ENCODE data around the gene GNB1L. TPM values are rescaled to one million over a fixed set of nuclear protein-coding genes. Genes with fewer than 3 reads are reported as not detected.

GNB1L gene
- total RNA-seq, 1 experiment from 2014 or later, result 18.0 TPM

DNA sequence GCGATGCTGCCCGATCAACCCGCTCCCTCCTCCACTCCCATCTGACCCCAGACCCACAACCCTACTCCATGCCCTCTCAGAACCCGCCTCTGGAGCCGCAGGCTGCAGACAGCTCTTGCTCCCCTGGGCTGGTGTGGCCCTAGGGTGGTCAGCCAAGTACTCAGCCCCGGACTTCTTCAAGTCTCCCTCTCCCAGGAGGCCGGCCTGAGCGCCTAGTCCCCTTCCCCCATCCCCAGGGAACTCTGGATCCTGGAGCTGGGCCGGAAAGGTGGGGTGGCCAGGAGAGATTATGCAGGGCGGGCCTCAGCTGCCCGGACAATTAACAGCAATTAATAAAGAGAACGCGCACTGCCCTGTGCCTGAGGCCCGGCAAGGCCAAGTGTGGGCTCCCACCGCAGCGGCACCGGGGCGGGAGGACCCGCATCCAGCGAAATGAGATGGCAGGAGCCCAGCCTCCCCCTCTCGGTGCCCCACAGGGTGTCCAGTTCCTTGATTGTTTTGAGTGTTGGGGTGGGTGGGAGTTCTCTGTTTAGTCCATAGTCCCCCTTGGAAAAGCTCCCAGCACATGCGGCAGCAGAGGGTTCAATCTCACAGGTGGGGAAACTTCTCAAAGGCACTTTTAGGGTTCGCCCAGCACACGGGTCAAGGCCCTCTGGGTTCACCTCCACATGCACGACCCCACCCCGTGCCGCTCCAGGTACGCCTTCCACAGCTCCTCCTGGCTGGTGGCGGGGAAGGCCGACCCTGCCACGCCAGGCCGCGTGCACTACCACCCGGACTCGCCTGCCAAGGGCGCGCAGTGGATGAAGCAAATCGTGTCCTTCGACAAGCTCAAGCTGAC is 91.0 kb downstream of the GNB1L start:
- DNase-seq (ENCODE audit: low spot score), result peak; percentile 35
- H3K27me3 Mint-ChIP-seq (ENCODE audit: low read depth), result peaks cover 85% of the 10 kb centered on the region
- TF ChIP-seq FOXJ3 (CRISPR knock-in tag; IDR thresholded peaks at IDR 0.05; ENCODE audit: borderline replicate concordance) (no peak), NR2C2 (CRISPR knock-in tag; IDR thresholded peaks at IDR 0.05) (no peak), GTF2I (CRISPR knock-in tag; conservative IDR thresholded peaks at IDR 0.05) (no peak), JAZF1 (CRISPR knock-in tag; IDR thresholded peaks at IDR 0.05) (no peak)
- TF ChIP-seq, protein P1, sequence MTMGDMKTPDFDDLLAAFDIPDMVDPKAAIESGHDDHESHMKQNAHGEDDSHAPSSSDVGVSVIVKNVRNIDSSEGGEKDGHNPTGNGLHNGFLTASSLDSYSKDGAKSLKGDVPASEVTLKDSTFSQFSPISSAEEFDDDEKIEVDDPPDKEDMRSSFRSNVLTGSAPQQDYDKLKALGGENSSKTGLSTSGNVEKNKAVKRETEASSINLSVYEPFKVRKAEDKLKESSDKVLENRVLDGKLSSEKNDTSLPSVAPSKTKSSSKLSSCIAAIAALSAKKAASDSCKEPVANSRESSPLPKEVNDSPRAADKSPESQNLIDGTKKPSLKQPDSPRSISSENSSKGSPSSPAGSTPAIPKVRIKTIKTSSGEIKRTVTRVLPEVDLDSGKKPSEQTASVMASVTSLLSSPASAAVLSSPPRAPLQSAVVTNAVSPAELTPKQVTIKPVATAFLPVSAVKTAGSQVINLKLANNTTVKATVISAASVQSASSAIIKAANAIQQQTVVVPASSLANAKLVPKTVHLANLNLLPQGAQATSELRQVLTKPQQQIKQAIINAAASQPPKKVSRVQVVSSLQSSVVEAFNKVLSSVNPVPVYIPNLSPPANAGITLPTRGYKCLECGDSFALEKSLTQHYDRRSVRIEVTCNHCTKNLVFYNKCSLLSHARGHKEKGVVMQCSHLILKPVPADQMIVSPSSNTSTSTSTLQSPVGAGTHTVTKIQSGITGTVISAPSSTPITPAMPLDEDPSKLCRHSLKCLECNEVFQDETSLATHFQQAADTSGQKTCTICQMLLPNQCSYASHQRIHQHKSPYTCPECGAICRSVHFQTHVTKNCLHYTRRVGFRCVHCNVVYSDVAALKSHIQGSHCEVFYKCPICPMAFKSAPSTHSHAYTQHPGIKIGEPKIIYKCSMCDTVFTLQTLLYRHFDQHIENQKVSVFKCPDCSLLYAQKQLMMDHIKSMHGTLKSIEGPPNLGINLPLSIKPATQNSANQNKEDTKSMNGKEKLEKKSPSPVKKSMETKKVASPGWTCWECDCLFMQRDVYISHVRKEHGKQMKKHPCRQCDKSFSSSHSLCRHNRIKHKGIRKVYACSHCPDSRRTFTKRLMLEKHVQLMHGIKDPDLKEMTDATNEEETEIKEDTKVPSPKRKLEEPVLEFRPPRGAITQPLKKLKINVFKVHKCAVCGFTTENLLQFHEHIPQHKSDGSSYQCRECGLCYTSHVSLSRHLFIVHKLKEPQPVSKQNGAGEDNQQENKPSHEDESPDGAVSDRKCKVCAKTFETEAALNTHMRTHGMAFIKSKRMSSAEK (CRISPR knock-in tag; IDR thresholded peaks at IDR 0.05; ENCODE audit: borderline replicate concordance), result no peak
- TF ChIP-seq, protein P2, sequence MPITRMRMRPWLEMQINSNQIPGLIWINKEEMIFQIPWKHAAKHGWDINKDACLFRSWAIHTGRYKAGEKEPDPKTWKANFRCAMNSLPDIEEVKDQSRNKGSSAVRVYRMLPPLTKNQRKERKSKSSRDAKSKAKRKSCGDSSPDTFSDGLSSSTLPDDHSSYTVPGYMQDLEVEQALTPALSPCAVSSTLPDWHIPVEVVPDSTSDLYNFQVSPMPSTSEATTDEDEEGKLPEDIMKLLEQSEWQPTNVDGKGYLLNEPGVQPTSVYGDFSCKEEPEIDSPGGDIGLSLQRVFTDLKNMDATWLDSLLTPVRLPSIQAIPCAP (CRISPR knock-in tag; IDR thresholded peaks at IDR 0.05), result no peak
- H3K36me3 Mint-ChIP-seq, result no peaks in the 10 kb centered on the region
- H3K4me3 Mint-ChIP-seq, result no peak overlapping the region
- H3K4me1 Mint-ChIP-seq, result peaks cover 40% of the 10 kb centered on the region
- ATAC-seq, result no peak
- ChIA-PET POLR2A (no interaction called here), CTCF (interaction anchor here (1.3 to 5.4 kb wide), 8 partner anchors 9 to 199 kb away, joined by 3 to 44 read pairs (median 6); partner anchors contain the start of gene GP1BB)
- no peaks in the 10 kb centered on the region for H3K9me3 Mint-ChIP-seq
- no peak overlapping the region for H3K27ac Mint-ChIP-seq

DNA sequence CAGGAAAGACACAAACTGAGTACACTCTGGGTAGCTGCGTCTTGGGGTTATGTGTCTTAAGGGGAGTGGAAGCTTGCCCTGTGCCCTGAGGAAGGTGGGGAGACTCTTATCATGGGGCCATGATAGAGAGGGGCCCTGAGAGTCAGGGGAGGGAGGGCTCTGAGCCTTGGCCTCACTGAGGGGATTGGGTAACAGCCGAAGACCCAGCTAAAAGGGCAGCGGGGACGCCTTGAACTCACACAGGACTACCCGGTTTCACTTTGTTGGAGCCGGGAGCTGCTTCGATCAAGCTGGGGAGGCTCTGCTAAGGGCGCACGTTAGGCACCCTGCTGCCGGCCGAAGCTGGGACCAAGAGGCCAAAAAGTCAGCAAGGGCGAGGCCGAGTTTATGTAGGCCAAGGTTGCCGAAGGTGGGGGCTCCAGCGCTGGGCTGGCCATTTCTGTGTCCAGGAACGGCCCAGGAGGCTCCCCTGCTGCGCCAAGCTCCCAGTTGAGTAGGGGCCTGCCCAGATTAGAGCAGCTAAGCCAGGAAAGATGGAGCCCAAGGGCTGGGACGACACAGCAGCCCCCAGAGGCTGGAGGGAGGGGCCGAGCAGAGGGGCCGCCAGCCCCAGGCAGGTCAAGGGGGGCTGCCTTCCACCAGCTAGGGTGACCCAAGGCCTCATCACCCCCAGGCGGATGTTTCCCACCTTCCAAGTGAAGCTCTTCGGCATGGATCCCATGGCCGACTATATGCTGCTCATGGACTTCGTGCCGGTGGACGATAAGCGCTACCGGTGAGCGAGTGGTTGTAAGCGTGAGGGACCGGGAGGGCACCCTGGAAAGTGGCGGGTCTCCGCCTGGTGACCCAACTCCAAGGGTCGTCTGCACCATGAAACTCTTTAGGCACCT is 91.9 kb downstream of the GNB1L start:
- H3K9me3 Mint-ChIP-seq, result no peaks in the 10 kb centered on the region
- TF ChIP-seq TEAD1 (CRISPR knock-in tag; IDR thresholded peaks at IDR 0.05) (no peak), SMAD3 (CRISPR knock-in tag; IDR thresholded peaks at IDR 0.05; ENCODE audit: borderline replicate concordance) (no peak), ETV6 (CRISPR knock-in tag; IDR thresholded peaks at IDR 0.05) (no peak), TCF7 (CRISPR knock-in tag; IDR thresholded peaks at IDR 0.05; ENCODE audit: low read depth) (no peak), ZNF263 (CRISPR knock-in tag; IDR thresholded peaks at IDR 0.05; ENCODE audit: low read depth) (no peak), PRRX2 (CRISPR knock-in tag; IDR thresholded peaks at IDR 0.05) (no peak)
- TF ChIP-seq, protein P3, sequence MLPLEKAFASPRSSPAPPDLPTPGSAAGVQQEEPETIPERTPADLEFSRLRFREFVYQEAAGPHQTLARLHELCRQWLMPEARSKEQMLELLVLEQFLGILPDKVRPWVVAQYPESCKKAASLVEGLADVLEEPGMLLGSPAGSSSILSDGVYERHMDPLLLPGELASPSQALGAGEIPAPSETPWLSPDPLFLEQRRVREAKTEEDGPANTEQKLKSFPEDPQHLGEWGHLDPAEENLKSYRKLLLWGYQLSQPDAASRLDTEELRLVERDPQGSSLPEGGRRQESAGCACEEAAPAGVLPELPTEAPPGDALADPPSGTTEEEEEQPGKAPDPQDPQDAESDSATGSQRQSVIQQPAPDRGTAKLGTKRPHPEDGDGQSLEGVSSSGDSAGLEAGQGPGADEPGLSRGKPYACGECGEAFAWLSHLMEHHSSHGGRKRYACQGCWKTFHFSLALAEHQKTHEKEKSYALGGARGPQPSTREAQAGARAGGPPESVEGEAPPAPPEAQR (CRISPR knock-in tag; IDR thresholded peaks at IDR 0.05), result no peak
- TF ChIP-seq, protein P4, sequence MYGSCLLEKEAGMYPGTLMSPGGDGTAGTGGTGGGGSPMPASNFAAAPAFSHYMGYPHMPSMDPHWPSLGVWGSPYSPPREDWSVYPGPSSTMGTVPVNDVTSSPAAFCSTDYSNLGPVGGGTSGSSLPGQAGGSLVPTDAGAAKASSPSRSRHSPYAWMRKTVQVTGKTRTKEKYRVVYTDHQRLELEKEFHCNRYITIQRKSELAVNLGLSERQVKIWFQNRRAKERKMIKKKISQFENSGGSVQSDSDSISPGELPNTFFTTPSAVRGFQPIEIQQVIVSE (CRISPR knock-in tag; IDR thresholded peaks at IDR 0.05; ENCODE audit: borderline replicate concordance), result no peak
- TF ChIP-seq, protein P5, sequence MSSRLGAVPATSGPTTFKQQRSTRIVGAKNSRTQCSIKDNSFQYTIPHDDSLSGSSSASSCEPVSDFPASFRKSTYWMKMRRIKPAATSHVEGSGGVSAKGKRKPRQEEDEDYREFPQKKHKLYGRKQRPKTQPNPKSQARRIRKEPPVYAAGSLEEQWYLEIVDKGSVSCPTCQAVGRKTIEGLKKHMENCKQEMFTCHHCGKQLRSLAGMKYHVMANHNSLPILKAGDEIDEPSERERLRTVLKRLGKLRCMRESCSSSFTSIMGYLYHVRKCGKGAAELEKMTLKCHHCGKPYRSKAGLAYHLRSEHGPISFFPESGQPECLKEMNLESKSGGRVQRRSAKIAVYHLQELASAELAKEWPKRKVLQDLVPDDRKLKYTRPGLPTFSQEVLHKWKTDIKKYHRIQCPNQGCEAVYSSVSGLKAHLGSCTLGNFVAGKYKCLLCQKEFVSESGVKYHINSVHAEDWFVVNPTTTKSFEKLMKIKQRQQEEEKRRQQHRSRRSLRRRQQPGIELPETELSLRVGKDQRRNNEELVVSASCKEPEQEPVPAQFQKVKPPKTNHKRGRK (CRISPR knock-in tag; IDR thresholded peaks at IDR 0.05; ENCODE audit: borderline replicate concordance), result no peak
- H3K4me1 Mint-ChIP-seq, result peaks cover 37% of the 10 kb centered on the region
- peak; percentile 33 for DNase-seq (ENCODE audit: low spot score)
- CTCF ChIA-PET, result interaction anchor here (0.5 to 5.4 kb wide), 9 partner anchors 8 to 813 kb away, joined by 3 to 44 read pairs (median 7); partner anchors contain the start of gene GP1BB
- H3K27me3 Mint-ChIP-seq (ENCODE audit: low read depth), result peaks cover 85% of the 10 kb centered on the region
- no peak for ATAC-seq
- H3K4me3 Mint-ChIP-seq, result peak overlapping the region; percentile 70
- H3K27ac Mint-ChIP-seq, result peak overlapping the region; percentile 2; the same call in 1 of the 2 replicates
- POLR2A ChIA-PET, result interaction anchor here (0.6 kb wide), 1 partner anchor 196 kb away, joined by 3 read pairs; no protein-coding TSS in a partner anchor
- no peaks in the 10 kb centered on the region for H3K36me3 Mint-ChIP-seq

Measured in WTC11 (cell line).